HL-60 (cell line): ENCODE results near the gene ANKS1A.

ENCODE experiments used
- DNase-seq, 2 experiments: peaks; one replicate each; pipeline ENCODE4 v3.0.0-alpha.2; 2010 to 2020; ENCODE audit warnings: low read depth in 1 of 2, low spot score in 1 of 2
- H3K27ac ChIP-seq: fragments of 250-450 bp; sonication (Bioruptor Pico); replicated peaks from 2 replicates; pipeline ENCODE4 v1.5.1; 2020; ENCODE audit warnings: mild to moderate bottlenecking, moderate library complexity
- H3K27me3 ChIP-seq: fragments of 250-450 bp; sonication (Bioruptor Pico); 2 replicates; pipeline ENCODE4 v1.5.1; 2021; ENCODE audit warnings: mild to moderate bottlenecking, moderate library complexity; ENCODE audit not compliant: insufficient read depth, poor library complexity, severe bottlenecking
- H3K4me3 ChIP-seq: replicated peaks from 2 replicates; pipeline ENCODE4 v1.5.1; 2011; ENCODE audit warnings: mild to moderate bottlenecking, control low read depth, low read length; ENCODE audit not compliant: insufficient read depth
- CTCF ChIP-seq: IDR thresholded peaks from one replicate; pipeline ENCODE4 v1.5.1; 2011; ENCODE audit warnings: low read length, control low read depth, inconsistent platforms; ENCODE audit not compliant: insufficient read depth
- GABPA ChIP-seq: IDR thresholded peaks from 2 replicates; pipeline ENCODE4 v1.6.1; 2012; ENCODE audit warnings: low read depth
- POLR2AphosphoS5 ChIP-seq: IDR thresholded peaks from 2 replicates; pipeline ENCODE4 v1.6.1; 2012; ENCODE audit warnings: low read depth
- SPI1 ChIP-seq: IDR thresholded peaks from 2 replicates; pipeline ENCODE4 v1.6.1; 2012; ENCODE audit warnings: low read depth, mild to moderate bottlenecking, borderline replicate concordance
- TF ChIP-seq, protein P1 (sequence below): IDR thresholded peaks from 2 replicates; pipeline ENCODE4 v1.6.1; 2012; ENCODE audit warnings: low read depth; ENCODE audit not compliant: insufficient replicate concordance

The ANKS1A gene

DNA sequence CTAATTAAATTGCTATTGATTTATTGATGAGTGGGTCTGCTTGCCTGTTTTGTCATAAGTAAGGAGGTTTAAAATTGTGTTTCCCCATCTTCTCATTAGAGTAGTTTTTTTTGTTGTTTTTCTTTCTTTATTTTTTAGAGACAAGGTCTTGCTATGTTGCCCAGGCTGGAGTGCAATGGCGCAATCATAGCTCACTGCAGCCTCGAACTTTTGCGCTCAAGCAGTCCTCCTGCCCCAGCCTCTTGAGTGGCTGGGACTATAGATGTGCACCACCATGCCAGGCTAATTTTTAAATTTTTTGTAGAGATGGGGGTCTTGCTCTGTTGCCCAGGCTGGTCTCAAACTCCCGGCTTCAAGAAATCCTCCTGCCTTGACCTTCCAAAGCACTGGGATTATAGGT is 31.0 kb downstream of the ANKS1A start:
- TF ChIP-seq SPI1 (no peak), CTCF (no peak), GABPA (no peak), POLR2AphosphoS5 (no peak)
- TF ChIP-seq, protein P1, sequence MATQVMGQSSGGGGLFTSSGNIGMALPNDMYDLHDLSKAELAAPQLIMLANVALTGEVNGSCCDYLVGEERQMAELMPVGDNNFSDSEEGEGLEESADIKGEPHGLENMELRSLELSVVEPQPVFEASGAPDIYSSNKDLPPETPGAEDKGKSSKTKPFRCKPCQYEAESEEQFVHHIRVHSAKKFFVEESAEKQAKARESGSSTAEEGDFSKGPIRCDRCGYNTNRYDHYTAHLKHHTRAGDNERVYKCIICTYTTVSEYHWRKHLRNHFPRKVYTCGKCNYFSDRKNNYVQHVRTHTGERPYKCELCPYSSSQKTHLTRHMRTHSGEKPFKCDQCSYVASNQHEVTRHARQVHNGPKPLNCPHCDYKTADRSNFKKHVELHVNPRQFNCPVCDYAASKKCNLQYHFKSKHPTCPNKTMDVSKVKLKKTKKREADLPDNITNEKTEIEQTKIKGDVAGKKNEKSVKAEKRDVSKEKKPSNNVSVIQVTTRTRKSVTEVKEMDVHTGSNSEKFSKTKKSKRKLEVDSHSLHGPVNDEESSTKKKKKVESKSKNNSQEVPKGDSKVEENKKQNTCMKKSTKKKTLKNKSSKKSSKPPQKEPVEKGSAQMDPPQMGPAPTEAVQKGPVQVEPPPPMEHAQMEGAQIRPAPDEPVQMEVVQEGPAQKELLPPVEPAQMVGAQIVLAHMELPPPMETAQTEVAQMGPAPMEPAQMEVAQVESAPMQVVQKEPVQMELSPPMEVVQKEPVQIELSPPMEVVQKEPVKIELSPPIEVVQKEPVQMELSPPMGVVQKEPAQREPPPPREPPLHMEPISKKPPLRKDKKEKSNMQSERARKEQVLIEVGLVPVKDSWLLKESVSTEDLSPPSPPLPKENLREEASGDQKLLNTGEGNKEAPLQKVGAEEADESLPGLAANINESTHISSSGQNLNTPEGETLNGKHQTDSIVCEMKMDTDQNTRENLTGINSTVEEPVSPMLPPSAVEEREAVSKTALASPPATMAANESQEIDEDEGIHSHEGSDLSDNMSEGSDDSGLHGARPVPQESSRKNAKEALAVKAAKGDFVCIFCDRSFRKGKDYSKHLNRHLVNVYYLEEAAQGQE, result no peak
- Histone ChIP-seq H3K27me3 (no peaks in the 10 kb centered on the region), H3K4me3 (no peak overlapping the region), H3K27ac (no peak overlapping the region)
- no peak for DNase-seq

DNA sequence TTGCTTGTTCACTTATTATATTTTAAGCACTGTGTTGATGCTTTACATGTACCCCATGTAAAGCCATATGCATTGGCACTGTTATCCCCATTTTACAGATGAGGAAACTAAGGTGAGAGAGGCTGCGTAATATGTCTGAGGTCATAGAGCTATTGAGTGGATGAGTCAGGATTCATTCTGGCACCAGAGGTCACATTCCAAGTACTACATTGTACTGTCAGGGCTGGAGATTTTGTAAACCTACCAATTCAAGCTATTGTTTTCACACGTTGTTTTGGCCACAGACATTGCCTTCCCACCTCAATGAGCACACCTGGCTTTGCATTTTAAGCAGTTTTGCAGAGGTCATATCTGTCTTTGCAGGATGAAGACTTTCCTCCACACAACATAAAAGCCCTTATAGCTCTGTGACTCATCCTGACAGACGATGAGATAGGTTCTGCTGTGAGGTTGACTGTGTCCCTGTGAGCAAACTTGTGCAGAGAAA is 33.2 kb downstream of the ANKS1A start:
- Histone ChIP-seq H3K4me3 (no peak overlapping the region), H3K27me3 (no peaks in the 10 kb centered on the region), H3K27ac (no peak overlapping the region)
- TF ChIP-seq GABPA (no peak), SPI1 (no peak), POLR2AphosphoS5 (no peak), CTCF (no peak)
- TF ChIP-seq, protein P1, result no peak
- DNase-seq, result no peak

GRCh38 chr6:34924831-34925625 is 36.0 kb downstream of the ANKS1A start:
- no peak for DNase-seq
- Histone ChIP-seq H3K4me3 (no peak overlapping the region), H3K27me3 (no peaks in the 10 kb centered on the region), H3K27ac (no peak overlapping the region)
- TF ChIP-seq SPI1, result no peak
- TF ChIP-seq GABPA, result no peak
- TF ChIP-seq CTCF, result no peak
- no peak for TF ChIP-seq POLR2AphosphoS5
- TF ChIP-seq, protein P1, result no peak
